ENCODE data around the gene MSRB2.

MSRB2 gene

DNA sequence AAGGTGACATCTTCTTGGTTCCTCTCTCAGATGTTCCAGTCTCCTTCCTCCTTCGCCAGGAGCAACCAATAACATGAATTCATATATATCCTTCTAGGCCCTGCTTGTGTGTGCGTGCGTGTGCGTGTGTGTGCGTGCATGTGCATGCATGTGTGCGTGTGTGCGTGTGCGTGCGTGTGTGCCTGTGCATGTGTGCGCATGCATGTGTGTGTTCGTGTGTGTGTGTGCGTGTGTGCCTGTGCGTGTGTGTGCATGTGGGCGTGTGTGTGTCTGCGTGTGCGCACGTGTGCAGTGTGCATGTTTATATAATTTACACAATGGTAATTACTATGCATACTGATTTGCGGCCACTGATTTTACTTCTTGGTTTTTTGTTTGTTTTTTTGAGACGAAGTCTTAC is 52.8 kb downstream of the MSRB2 start:
- TF ChIP-seq FOXK2 (IDR thresholded peaks at IDR 0.05), result no peak
- TF ChIP-seq, protein P1, sequence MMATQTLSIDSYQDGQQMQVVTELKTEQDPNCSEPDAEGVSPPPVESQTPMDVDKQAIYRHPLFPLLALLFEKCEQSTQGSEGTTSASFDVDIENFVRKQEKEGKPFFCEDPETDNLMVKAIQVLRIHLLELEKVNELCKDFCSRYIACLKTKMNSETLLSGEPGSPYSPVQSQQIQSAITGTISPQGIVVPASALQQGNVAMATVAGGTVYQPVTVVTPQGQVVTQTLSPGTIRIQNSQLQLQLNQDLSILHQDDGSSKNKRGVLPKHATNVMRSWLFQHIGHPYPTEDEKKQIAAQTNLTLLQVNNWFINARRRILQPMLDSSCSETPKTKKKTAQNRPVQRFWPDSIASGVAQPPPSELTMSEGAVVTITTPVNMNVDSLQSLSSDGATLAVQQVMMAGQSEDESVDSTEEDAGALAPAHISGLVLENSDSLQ (IDR thresholded peaks at IDR 0.05), result no peak
- POLR2A ChIA-PET, result no interaction called here
- CTCF ChIA-PET, result no interaction called here
- no peak for DNase-seq (ENCODE audit: extremely low spot score)

DNA sequence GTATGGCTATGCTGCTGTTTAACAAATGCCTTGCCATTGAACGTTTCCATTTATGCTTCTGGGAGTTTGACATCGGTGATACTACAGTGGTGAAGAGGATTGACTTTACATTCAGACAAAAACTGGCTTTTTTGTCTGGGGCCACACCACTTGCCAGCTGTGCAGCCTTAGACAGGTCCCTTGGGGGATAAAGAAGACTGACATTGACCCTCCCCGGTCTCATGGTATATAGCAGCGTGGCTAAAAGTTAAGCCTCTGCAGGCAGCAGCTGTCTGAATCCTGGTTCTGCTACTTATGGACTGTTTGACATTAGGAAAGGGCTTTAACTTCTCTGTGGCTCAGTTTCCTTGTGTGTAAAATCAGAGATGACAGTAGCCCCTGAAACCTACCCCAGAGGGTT is 54.7 kb downstream of the MSRB2 start:
- DNase-seq (ENCODE audit: extremely low spot score), result no peak
- ChIA-PET POLR2A (no interaction called here), CTCF (no interaction called here)
- TF ChIP-seq L3MBTL2 (conservative IDR thresholded peaks at IDR 0.05), result no peak

DNA sequence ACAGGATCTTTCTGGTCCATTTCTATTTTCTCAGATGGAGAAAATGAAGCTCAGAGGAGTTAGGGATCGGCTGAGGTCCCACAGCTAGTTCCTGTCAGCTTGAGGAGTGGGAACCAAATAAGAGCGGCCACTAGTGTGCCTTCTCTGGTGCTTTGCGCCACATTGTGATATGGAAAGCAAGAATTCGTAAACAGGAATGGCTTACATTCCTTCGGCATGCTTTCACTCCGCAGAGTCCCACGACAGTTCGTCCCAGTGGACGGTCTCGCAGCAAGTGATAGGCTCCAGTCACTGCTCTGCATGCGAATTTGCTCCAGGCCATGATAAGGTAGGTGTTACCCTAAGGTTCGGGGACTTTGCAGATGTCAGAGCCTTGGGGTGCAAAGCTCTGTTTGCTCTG is 55.2 kb downstream of the MSRB2 start:
- DNase-seq (ENCODE audit: extremely low spot score), result no peak
- TF ChIP-seq CTBP1 (IDR thresholded peaks at IDR 0.05; ENCODE audit: borderline replicate concordance) (no peak), BHLHE40 (IDR thresholded peaks at IDR 0.05; ENCODE audit: borderline replicate concordance) (no peak), TARDBP (IDR thresholded peaks at IDR 0.05) (no peak), ELF4 (IDR thresholded peaks at IDR 0.05) (no peak), FOXK2 (IDR thresholded peaks at IDR 0.05) (no peak), ZNF384 (IDR thresholded peaks at IDR 0.05) (no peak), ARNT (IDR thresholded peaks at IDR 0.05) (no peak), NFRKB (IDR thresholded peaks at IDR 0.05) (no peak), FOXA1 (IDR thresholded peaks at IDR 0.05) (no peak), HDGF (IDR thresholded peaks at IDR 0.05; ENCODE audit: borderline replicate concordance) (no peak), SP1 (IDR thresholded peaks at IDR 0.05) (no peak), LEF1 (IDR thresholded peaks at IDR 0.05; ENCODE audit: borderline replicate concordance) (no peak), FOXM1 (IDR thresholded peaks at IDR 0.05; ENCODE audit: borderline replicate concordance) (no peak), SUZ12 (IDR thresholded peaks at IDR 0.05) (no peak), L3MBTL2 (conservative IDR thresholded peaks at IDR 0.05) (no peak)
- TF ChIP-seq, protein P1 (IDR thresholded peaks at IDR 0.05), result no peak
- ChIA-PET CTCF (no interaction called here), POLR2A (no interaction called here)

DNA sequence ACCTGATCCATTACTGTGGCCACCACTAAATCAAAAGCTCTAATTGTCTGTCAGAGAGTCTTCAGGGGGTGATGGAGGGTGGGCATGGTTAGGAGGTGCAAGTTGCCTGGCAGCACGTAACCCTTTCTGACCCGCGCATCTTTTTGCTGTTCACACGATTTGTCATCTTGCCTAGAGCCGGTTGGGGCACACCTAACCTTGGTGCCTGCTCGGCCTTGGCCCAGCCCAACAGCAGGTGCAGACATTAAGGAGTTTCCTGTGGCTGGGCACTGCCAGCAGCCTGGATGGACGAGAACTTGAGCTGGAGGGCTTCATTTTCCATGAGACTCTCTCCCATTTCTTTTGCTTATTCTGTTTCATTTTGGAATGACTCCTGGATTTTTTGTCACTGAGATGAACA is 55.7 kb downstream of the MSRB2 start:
- TF ChIP-seq ZNF384 (IDR thresholded peaks at IDR 0.05), result no peak
- TF ChIP-seq SUZ12 (IDR thresholded peaks at IDR 0.05), result no peak
- no peak for TF ChIP-seq HDGF (IDR thresholded peaks at IDR 0.05; ENCODE audit: borderline replicate concordance)
- TF ChIP-seq SP1 (IDR thresholded peaks at IDR 0.05), result no peak
- TF ChIP-seq, protein P1 (IDR thresholded peaks at IDR 0.05), result no peak
- TF ChIP-seq TARDBP (IDR thresholded peaks at IDR 0.05), result no peak
- TF ChIP-seq BHLHE40 (IDR thresholded peaks at IDR 0.05; ENCODE audit: borderline replicate concordance), result no peak
- TF ChIP-seq FOXK2 (IDR thresholded peaks at IDR 0.05), result no peak
- TF ChIP-seq L3MBTL2 (conservative IDR thresholded peaks at IDR 0.05), result no peak
- TF ChIP-seq CTBP1 (IDR thresholded peaks at IDR 0.05; ENCODE audit: borderline replicate concordance), result no peak
- no peak for TF ChIP-seq NFRKB (IDR thresholded peaks at IDR 0.05)
- no peak for TF ChIP-seq LEF1 (IDR thresholded peaks at IDR 0.05; ENCODE audit: borderline replicate concordance)
- TF ChIP-seq ARNT (IDR thresholded peaks at IDR 0.05), result no peak
- TF ChIP-seq FOXM1 (IDR thresholded peaks at IDR 0.05; ENCODE audit: borderline replicate concordance), result no peak
- ChIA-PET CTCF (no interaction called here), POLR2A (no interaction called here)
- DNase-seq (ENCODE audit: extremely low spot score), result no peak

DNA sequence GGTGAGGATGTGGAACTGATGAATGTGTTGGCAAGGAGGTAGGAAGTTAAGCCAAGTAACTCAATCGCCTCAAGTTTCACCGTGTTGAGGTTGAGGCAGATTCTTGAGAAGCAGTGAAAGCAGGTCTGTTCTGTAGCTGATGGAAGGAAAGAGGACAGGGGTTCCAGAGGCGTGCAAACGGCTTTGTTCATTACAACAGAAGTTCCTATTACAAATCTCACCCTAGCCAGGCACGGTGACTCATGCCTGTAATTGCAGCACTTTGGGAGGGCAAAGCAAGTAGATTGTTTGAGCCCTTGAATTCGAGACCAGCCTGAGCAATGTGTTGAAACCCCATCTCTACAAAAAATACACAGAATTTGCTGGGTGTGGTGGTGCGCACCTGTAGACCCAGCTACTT is 59.8 kb downstream of the MSRB2 start:
- ChIA-PET CTCF (interaction anchor here (0.9 kb wide), 1 partner anchor 134 kb away, joined by 3 read pairs; no protein-coding TSS in a partner anchor), POLR2A (no interaction called here)
- no peak for TF ChIP-seq TARDBP (IDR thresholded peaks at IDR 0.05)
- no peak for TF ChIP-seq BHLHE40 (IDR thresholded peaks at IDR 0.05; ENCODE audit: borderline replicate concordance)
- TF ChIP-seq HDGF (IDR thresholded peaks at IDR 0.05; ENCODE audit: borderline replicate concordance), result no peak
- TF ChIP-seq NFRKB (IDR thresholded peaks at IDR 0.05), result no peak
- TF ChIP-seq SUZ12 (IDR thresholded peaks at IDR 0.05), result no peak
- TF ChIP-seq ARNT (IDR thresholded peaks at IDR 0.05), result no peak
- TF ChIP-seq FOXM1 (IDR thresholded peaks at IDR 0.05; ENCODE audit: borderline replicate concordance), result no peak
- TF ChIP-seq, protein P1 (IDR thresholded peaks at IDR 0.05), result no peak
- no peak for TF ChIP-seq LEF1 (IDR thresholded peaks at IDR 0.05; ENCODE audit: borderline replicate concordance)
- no peak for TF ChIP-seq CTBP1 (IDR thresholded peaks at IDR 0.05; ENCODE audit: borderline replicate concordance)
- TF ChIP-seq FOXK2 (IDR thresholded peaks at IDR 0.05), result no peak
- TF ChIP-seq L3MBTL2 (conservative IDR thresholded peaks at IDR 0.05), result no peak
- TF ChIP-seq ELF4 (IDR thresholded peaks at IDR 0.05), result no peak
- TF ChIP-seq ZNF384 (IDR thresholded peaks at IDR 0.05), result no peak
- no peak for TF ChIP-seq FOXA1 (IDR thresholded peaks at IDR 0.05)
- TF ChIP-seq SP1 (IDR thresholded peaks at IDR 0.05), result no peak
- no peak for DNase-seq (ENCODE audit: extremely low spot score)

DNA sequence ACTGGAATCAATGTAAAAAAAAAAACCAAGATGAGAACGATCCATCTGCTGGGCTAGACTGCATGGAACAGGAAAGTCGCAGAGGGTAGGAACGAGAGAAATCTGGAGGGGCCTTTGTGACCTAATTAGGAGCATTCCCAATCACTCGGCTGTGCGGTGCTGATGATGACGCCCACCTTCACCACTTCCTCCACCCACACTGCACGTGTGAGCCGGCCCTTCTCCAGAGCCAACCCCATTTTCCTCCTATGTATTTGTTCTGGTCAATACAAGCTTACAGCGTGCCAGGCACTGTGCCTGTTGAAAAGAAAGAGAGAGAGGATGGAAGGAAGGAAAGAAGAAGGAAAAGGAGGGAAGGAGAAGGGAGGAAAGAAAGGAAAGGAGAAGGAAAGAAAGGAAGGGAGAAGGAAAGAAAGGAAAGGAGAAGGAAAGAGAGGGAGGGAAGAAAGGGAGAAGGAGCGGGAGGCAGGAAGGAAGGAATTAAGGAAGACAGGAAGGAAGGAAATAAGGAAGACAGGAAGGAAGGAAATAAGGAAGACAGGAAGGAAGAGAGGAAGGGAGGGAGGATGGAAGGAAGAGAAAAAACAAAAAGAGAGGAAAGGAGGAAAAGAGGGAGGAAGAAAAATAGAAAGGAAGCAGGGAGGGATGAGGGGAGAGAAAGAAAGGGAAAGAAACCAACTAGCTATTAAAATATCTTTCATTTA is 61.2 kb downstream of the MSRB2 start:
- POLR2A ChIA-PET, result no interaction called here
- CTCF ChIA-PET, result interaction anchor here (0.5 to 5.4 kb wide), 3 partner anchors 136 to 546 kb away, joined by 3 to 58 read pairs (median 3); no protein-coding TSS in a partner anchor
- TF ChIP-seq ELF4 (IDR thresholded peaks at IDR 0.05), result no peak
- TF ChIP-seq BHLHE40 (IDR thresholded peaks at IDR 0.05; ENCODE audit: borderline replicate concordance), result no peak
- TF ChIP-seq HDGF (IDR thresholded peaks at IDR 0.05; ENCODE audit: borderline replicate concordance), result no peak
- TF ChIP-seq FOXA1 (IDR thresholded peaks at IDR 0.05), result no peak
- no peak for TF ChIP-seq FOXM1 (IDR thresholded peaks at IDR 0.05; ENCODE audit: borderline replicate concordance)
- TF ChIP-seq NFRKB (IDR thresholded peaks at IDR 0.05), result no peak
- TF ChIP-seq SP1 (IDR thresholded peaks at IDR 0.05), result no peak
- TF ChIP-seq TARDBP (IDR thresholded peaks at IDR 0.05), result no peak
- no peak for TF ChIP-seq SUZ12 (IDR thresholded peaks at IDR 0.05)
- TF ChIP-seq L3MBTL2 (conservative IDR thresholded peaks at IDR 0.05), result no peak
- no peak for TF ChIP-seq CTBP1 (IDR thresholded peaks at IDR 0.05; ENCODE audit: borderline replicate concordance)
- TF ChIP-seq ZNF384 (IDR thresholded peaks at IDR 0.05), result no peak
- no peak for DNase-seq (ENCODE audit: extremely low spot score)
